GM12878 (cell line): ENCODE measurements around the gene HCFC1R1. TPM values are rescaled to one million over a fixed set of nuclear protein-coding genes. Genes with fewer than 3 reads are reported as not detected.
A peak's percentile ranks its signal among the peaks of the same experiment; 100 is the strongest.

Experiments
- BHLHE40 ChIP-seq, 2 experiments: fragments of 450-650 bp in 1 of 2; IDR thresholded peaks; 2 replicates each; pipeline ENCODE4 v1.6.1; 2011 to 2017; ENCODE audit warnings: low read depth in 2 of 2, borderline replicate concordance in 1 of 2, improper control_type of control experiment in 1 of 2, low read length in 1 of 2, mild to moderate bottlenecking in 1 of 2
- CBX3 ChIP-seq: fragments of 200-600 bp; sonication (generic); IDR thresholded peaks from 2 replicates; pipeline ENCODE4 v1.6.1; 2016; ENCODE audit warnings: low read depth, borderline replicate concordance
- CHD1 ChIP-seq: IDR thresholded peaks from 2 replicates; pipeline ENCODE4 v1.6.1; 2012; ENCODE audit warnings: low read depth, low read length, improper control_type of control experiment
- EGR1 ChIP-seq, 2 experiments: IDR thresholded peaks; 1 replicate in 1 of 2; 2 replicates in 1 of 2; pipeline ENCODE4 v1.6.1; 2011 to 2012; ENCODE audit warnings: low read depth in 2 of 2, low read length in 2 of 2, borderline replicate concordance in 1 of 2, mild to moderate bottlenecking in 1 of 2, moderate library complexity in 1 of 2
- FOXK2 ChIP-seq: fragments of 450-650 bp; IDR thresholded peaks from 2 replicates; pipeline ENCODE4 v1.6.1; 2017; ENCODE audit warnings: mild to moderate bottlenecking, moderate library complexity
- JUNB ChIP-seq: IDR thresholded peaks from 2 replicates; pipeline ENCODE4 v1.6.1; 2016; ENCODE audit warnings: antibody characterized with exemption, mild to moderate bottlenecking
- MTA3 ChIP-seq: IDR thresholded peaks from 2 replicates; pipeline ENCODE4 v1.6.1; 2012; ENCODE audit warnings: low read length, inconsistent platforms, borderline replicate concordance
- NFXL1 ChIP-seq: fragments of 450-650 bp; IDR thresholded peaks from 2 replicates; pipeline ENCODE4 v1.6.1; 2017; ENCODE audit warnings: antibody characterized with exemption, mild to moderate bottlenecking, borderline replicate concordance
- POLR2A ChIP-seq: IDR thresholded peaks from 2 replicates; pipeline ENCODE4 v1.6.1; 2011; ENCODE audit warnings: low read depth, mild to moderate bottlenecking, low read length
- RAD51 ChIP-seq: fragments of 450-650 bp; IDR thresholded peaks from 2 replicates; pipeline ENCODE4 v1.6.1; 2016; ENCODE audit warnings: moderate library complexity, mild to moderate bottlenecking, inconsistent platforms
- RBBP5 ChIP-seq: fragments of 200-600 bp; sonication (generic); conservative IDR thresholded peaks from 2 replicates; pipeline ENCODE4 v1.6.1; 2016
- RCOR1 ChIP-seq: conservative IDR thresholded peaks from 2 replicates; pipeline ENCODE4 v1.6.1; 2012; ENCODE audit warnings: low read depth, low read length, improper control_type of control experiment
- RELA ChIP-seq: fragments of 450-650 bp; IDR thresholded peaks from 2 replicates; pipeline ENCODE4 v1.8.0; 2014; ENCODE audit warnings: borderline replicate concordance; ENCODE audit not compliant: partially characterized antibody
- SIX5 ChIP-seq: IDR thresholded peaks from 2 replicates; pipeline ENCODE4 v1.6.1; 2011; ENCODE audit warnings: mild to moderate bottlenecking, low read depth, low read length, moderate library complexity; ENCODE audit not compliant: severe bottlenecking
- SMARCA5 ChIP-seq: fragments of 450-650 bp; IDR thresholded peaks from 2 replicates; pipeline ENCODE4 v1.6.1; 2017; ENCODE audit warnings: mild to moderate bottlenecking
- SREBF2 ChIP-seq: IDR thresholded peaks from 2 replicates; pipeline ENCODE4 v1.6.1; 2012; ENCODE audit warnings: mild to moderate bottlenecking, low read length
- TCF7 ChIP-seq: IDR thresholded peaks from 2 replicates; pipeline ENCODE4 v1.6.1; 2014; ENCODE audit warnings: antibody characterized with exemption, borderline replicate concordance
- YBX1 ChIP-seq: fragments of 450-650 bp; IDR thresholded peaks from 2 replicates; pipeline ENCODE4 v1.6.1; 2016; ENCODE audit warnings: antibody characterized with exemption
- ZNF384 ChIP-seq: IDR thresholded peaks from 2 replicates; pipeline ENCODE4 v1.6.1; 2012; ENCODE audit warnings: low read depth, mild to moderate bottlenecking, low read length, improper control_type of control experiment, borderline replicate concordance
- polyA plus RNA-seq, 11 experiments: library from polyadenylated mRNA; depleted of rRNA in 4 of 11; unstranded in 6 of 11; stranded (reverse) in 5 of 11; fragments of >200 nt; fragmentation: Nextera tagmentation in 4 of 11; fragmentation: Illumina TruSeq in 1 of 11; extraction: Ambion mirVana in 4 of 11; extraction: Trizol in 1 of 11; gene quantifications; 1 replicate in 1 of 11; 2 replicates in 10 of 11; pipeline versions ENCODE4 v1.2.1 to v1.2.3, GENCODE V29; 2011 to 2016; ENCODE audit warnings: inconsistent platforms in 2 of 11, missing spikeins in 2 of 11, low read depth in 1 of 11
- total RNA-seq, 4 experiments: library from RNA; depleted of rRNA in 3 of 4; stranded (reverse); fragments of >200 nt in 3 of 4; fragmentation: Illumina TruSeq in 1 of 4; extraction: Trizol in 1 of 4; gene quantifications; 2 replicates each; pipeline versions ENCODE4 v1.2.1 to v1.2.3, GENCODE V29; 2013 to 2021
- TF ChIP-seq, protein P1 (sequence below): fragments of 450-650 bp; IDR thresholded peaks from 2 replicates; pipeline ENCODE4 v1.6.1; 2016; ENCODE audit warnings: mild to moderate bottlenecking, moderate library complexity, borderline replicate concordance
- TF ChIP-seq, protein P2 (sequence below): fragments of 450-650 bp; IDR thresholded peaks from 2 replicates; pipeline ENCODE4 v1.6.1; 2016; ENCODE audit warnings: mild to moderate bottlenecking
- TF ChIP-seq, protein P3 (sequence below): fragments of 450-650 bp; formaldehyde crosslinking; IDR thresholded peaks from 2 replicates; pipeline ENCODE4 v1.4.0; 2020; ENCODE audit warnings: mild to moderate bottlenecking, moderate library complexity

Gene HCFC1R1
- total and polyA plus RNA-seq, 10 of the 15 experiments (the other 5 are each of a cell fraction or from before 2014, with no cell fraction given), result 2.8 to 42.5 (median 20.4) TPM

DNA sequence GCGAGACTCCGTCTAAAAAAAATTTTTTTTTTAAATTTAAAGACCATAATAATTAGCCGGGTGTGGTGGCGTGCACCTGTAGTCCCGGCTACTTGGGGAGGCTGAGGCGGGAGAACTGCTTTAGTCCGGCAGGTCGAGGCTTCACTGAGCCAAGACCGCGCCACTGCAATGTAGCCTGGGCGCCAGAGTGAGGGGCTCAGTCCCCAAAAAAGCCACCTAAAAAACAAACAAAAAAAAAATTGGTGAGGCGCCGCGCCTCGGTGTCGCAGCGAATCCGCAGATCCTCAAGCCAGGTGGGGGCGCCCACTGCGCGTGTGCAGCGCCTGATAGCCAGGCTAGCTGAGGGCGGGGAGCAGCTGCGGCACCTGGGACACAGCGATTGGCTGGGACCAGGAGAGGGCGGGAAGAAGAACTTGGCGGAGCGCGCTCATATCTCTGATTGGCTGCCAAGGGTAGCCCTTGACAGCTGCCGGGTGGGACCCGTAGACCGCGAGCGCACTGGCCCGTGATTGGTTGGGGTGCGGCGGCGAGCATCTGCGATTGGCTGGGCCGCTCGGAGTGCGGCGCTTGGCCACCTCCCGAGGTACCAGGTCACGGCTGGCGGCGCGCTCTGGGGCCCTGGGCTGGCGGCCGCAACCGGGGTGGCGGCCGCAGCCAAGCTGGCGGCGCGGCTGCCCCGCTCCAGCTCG lies 20.0 kb downstream of the HCFC1R1 start (continued):
- TF ChIP-seq RELA (peak; percentile 14), POLR2A (no peak), JUNB (no peak), SIX5 (no peak), YBX1 (no peak), ZNF384 (peak; percentile 52; the same call in 1 of the 2 replicates), SMARCA5 (no peak), EGR1 (IDR thresholded peaks at IDR 0.05; ENCODE audit: borderline replicate concordance in 1 of 2, low read depth in 2 of 2, low read length in 2 of 2) (no peak), RCOR1 (no peak), BHLHE40 (IDR thresholded peaks at IDR 0.05; ENCODE audit: borderline replicate concordance in 1 of 2, low read depth in 2 of 2, low read length in 1 of 2) (peak; percentile 23 to 62; a peak in 1 of 4 replicates), SREBF2 (no peak), NFXL1 (no peak), MTA3 (no peak), FOXK2 (no peak), RAD51 (no peak), CBX3 (no peak), CHD1 (no peak), RBBP5 (no peak), TCF7 (no peak)
- TF ChIP-seq, protein P1, sequence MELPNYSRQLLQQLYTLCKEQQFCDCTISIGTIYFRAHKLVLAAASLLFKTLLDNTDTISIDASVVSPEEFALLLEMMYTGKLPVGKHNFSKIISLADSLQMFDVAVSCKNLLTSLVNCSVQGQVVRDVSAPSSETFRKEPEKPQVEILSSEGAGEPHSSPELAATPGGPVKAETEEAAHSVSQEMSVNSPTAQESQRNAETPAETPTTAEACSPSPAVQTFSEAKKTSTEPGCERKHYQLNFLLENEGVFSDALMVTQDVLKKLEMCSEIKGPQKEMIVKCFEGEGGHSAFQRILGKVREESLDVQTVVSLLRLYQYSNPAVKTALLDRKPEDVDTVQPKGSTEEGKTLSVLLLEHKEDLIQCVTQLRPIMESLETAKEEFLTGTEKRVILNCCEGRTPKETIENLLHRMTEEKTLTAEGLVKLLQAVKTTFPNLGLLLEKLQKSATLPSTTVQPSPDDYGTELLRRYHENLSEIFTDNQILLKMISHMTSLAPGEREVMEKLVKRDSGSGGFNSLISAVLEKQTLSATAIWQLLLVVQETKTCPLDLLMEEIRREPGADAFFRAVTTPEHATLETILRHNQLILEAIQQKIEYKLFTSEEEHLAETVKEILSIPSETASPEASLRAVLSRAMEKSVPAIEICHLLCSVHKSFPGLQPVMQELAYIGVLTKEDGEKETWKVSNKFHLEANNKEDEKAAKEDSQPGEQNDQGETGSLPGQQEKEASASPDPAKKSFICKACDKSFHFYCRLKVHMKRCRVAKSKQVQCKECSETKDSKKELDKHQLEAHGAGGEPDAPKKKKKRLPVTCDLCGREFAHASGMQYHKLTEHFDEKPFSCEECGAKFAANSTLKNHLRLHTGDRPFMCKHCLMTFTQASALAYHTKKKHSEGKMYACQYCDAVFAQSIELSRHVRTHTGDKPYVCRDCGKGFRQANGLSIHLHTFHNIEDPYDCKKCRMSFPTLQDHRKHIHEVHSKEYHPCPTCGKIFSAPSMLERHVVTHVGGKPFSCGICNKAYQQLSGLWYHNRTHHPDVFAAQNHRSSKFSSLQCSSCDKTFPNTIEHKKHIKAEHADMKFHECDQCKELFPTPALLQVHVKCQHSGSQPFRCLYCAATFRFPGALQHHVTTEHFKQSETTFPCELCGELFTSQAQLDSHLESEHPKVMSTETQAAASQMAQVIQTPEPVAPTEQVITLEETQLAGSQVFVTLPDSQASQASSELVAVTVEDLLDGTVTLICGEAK, result no peak; the same call in 1 of the 2 replicates
- TF ChIP-seq, protein P2, sequence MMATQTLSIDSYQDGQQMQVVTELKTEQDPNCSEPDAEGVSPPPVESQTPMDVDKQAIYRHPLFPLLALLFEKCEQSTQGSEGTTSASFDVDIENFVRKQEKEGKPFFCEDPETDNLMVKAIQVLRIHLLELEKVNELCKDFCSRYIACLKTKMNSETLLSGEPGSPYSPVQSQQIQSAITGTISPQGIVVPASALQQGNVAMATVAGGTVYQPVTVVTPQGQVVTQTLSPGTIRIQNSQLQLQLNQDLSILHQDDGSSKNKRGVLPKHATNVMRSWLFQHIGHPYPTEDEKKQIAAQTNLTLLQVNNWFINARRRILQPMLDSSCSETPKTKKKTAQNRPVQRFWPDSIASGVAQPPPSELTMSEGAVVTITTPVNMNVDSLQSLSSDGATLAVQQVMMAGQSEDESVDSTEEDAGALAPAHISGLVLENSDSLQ, result peak; percentile 97
- TF ChIP-seq, protein P3, sequence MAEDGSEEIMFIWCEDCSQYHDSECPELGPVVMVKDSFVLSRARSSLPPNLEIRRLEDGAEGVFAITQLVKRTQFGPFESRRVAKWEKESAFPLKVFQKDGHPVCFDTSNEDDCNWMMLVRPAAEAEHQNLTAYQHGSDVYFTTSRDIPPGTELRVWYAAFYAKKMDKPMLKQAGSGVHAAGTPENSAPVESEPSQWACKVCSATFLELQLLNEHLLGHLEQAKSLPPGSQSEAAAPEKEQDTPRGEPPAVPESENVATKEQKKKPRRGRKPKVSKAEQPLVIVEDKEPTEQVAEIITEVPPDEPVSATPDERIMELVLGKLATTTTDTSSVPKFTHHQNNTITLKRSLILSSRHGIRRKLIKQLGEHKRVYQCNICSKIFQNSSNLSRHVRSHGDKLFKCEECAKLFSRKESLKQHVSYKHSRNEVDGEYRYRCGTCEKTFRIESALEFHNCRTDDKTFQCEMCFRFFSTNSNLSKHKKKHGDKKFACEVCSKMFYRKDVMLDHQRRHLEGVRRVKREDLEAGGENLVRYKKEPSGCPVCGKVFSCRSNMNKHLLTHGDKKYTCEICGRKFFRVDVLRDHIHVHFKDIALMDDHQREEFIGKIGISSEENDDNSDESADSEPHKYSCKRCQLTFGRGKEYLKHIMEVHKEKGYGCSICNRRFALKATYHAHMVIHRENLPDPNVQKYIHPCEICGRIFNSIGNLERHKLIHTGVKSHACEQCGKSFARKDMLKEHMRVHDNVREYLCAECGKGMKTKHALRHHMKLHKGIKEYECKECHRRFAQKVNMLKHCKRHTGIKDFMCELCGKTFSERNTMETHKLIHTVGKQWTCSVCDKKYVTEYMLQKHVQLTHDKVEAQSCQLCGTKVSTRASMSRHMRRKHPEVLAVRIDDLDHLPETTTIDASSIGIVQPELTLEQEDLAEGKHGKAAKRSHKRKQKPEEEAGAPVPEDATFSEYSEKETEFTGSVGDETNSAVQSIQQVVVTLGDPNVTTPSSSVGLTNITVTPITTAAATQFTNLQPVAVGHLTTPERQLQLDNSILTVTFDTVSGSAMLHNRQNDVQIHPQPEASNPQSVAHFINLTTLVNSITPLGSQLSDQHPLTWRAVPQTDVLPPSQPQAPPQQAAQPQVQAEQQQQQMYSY (CRISPR knock-in tag), result no peak
